Inflammatory macrophage treated with lipopolysaccharide for 4 hours (primary cell): ENCODE data around the gene HSFX4.
A peak's percentile ranks its signal among the peaks of the same experiment; 100 is the strongest.
"Not testable (repeated sequence)": the region's sequence is repeated elsewhere in the genome, so short reads cannot be mapped to it uniquely, and the experiment has no call there.

Experiments used
- DNase-seq: peaks from one replicate; pipeline ENCODE4 v3.0.0-alpha.2; 2020

The HSFX4 gene

DNA sequence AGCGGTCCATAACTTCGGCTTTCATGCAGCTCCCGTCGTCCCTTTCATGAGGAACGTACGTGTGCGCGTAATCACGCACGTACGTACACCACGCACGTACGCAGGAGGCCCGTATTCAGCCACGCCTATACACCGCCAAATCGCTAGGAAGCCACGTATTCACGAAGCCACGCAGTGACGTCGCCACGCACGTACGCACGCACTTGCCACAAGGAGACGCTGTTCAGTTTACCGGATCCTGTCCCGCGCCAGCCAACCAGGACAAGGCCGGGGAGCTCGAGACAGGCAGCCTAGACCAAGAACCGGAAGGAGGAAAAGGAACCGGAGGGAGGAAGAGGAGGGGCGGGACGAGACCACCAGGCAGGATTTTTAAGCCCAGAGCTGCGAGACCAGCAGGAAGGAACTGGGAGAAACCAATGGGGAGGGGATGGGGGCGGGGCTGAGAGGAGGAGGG lies 9.1 kb downstream of the HSFX4 start, which contains the start of gene EOLA2:
EOLA2 (minus strand) TSS at position 65 of the 454 bp plus-strand sequence. CDS start 4,617 bp downstream, outside the sequence.
- peak; percentile 97 for DNase-seq

DNA sequence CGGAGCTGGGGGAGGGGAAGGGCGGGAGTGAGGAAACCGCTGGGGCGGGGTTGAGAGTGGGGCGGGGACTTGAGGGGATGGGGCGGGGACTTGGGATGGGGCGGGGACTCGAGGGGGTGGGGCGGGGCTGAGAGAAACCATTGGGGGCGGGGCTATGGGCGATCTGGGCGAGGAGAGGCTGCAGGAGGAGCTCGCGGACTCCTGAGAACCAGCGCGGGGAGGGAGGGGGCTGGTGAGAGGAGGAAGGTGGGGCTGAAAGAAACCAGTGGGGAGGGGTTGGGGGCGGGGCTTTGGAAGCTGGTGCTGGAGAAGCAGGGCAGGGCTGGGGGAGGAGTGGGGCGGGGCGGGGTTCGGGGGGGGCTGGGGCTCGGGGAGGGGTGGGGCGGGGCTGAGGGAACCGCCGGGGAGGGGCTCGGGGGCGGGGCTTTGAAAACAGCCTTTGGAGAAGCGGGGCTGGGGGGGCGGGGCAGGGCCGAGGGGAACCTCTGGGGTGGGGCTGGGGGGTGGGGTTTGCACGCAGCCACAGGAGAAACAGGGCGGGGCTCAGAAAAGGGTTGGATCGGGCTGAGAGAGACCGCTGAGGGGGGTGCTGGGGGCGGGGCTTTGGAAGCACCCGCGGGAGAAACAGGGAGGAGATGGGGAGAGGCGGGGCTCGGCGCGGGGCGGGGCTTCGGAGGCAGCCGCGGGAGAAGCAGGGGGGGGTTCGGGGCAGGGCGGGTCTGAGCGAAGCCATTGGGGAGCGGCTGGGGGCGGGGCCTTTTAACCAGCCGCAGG lies 9.7 kb downstream of the HSFX4 start:
- peak; percentile 89 for DNase-seq

DNA sequence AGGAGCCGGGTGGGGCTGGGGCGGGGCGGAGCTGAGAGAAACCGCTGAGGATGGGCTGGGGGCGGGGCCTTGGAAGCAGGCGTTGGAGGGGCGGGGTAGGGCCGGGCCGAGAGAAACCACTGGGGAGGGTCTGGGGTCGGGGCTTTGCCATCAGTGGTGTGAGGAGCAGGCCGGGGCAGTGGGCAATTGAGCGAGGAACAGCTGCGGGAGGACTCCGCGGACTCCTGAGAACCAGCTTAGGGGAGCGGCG lies 10.2 kb downstream of the HSFX4 start:
- no peak for DNase-seq

DNA sequence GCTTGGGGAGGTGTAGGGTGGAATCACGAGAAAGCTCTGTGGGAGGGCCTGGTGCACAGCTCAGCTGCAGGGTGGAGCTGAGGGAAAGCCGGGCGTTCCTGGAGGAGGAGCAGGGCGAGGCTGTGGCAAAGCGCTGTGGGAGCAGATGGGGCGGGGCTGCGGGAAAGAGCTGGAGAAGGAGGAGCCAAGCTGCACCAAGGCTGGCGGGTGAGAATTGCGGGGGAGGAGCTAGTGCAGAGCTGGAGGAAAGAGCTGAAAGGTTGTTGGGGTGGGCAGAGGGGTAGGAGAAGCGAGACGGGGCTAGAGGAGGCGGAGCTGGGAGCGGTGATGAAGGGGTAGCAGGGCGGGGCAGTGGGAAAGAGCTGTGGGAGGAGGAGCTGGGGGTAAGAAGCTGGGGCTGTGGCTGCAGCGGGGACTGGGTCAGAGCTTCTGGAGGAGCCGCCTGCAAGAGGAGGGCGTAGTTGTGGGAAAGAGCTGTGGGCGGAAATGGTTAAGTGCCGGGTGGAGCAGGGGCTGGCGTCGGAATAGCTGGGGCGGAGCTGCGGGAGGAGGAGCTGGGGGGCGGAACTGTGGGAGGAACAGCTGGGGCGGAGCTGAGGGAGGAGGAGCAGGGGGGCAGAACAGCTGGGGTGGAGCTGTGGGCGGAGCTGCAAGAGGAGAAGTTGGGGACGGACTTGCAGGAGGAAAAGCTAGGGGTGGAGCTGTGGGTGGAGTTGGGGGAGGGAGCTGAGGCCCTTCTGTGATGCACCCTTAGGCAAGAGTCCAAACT lies 10.7 kb downstream of the HSFX4 start:
- peak; percentile 94 for DNase-seq

DNA sequence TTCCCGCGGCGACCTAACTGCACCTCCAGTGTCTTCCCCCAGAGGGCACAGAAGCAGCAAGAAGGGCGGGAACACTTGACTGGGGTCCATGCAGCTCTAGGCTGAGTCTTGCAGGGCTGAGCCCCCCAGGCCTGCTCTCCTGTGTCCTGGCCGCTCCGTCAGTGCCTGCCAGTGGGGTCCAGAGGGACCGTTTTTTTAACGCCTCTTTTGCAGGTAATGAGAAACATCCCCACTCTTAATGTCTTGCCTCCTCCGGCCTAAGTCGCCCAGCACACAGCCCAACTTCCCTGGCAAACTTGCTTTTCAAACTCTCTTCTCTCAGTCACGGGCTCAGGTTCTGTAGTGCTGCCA lies 11.3 kb downstream of the HSFX4 start:
- not testable (repeated sequence) for DNase-seq

DNA sequence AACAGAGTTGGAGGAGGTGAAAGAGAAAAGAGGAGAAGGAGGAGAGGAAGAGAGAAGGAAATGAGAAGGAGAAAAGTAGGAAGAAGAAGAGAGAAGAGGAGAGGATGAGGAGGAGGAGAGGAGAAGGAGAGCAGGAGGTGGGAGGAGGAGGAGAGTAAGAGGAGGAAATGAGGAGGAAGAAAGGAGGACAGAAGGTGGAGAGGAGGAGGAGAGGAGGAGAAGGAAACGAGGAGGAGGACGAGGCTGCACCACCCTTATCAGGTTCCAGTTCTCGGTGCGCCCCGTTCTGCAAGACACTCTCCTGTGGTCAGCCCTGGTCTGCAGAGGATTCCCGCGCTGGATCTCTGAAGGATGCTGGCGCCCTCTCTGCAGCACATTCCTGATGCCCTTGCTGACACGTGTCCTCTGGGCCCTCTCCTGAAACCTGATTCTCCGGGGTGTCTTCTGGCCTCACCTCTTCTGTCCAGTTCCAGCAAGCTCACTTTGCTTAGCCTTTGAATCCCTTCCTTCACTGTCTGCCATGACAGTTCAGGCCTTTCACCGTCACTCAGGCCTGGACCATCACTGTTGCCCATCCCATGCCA lies 15.8 kb downstream of the HSFX4 start:
- DNase-seq, result not testable (repeated sequence)

DNA sequence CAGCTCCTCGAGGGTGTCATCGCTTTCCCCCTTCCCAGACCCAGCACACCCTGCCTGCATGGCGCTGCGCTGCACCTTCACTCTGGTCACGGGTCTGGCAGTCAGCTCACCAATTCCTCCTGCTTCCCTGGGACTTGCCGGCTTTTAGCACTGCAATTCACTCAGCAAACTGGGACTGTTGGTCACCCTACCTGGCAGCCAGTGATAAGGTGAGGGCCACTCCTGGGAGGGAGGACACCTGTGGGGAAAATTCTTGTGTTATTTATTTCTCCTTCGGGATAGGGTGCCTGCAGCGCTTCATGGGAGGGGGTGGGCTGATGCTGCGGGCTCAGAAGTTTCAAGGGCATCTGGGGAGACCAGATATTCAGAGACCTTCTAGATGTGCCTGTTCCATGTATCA lies 16.4 kb downstream of the HSFX4 start:
- not testable (repeated sequence) for DNase-seq

DNA sequence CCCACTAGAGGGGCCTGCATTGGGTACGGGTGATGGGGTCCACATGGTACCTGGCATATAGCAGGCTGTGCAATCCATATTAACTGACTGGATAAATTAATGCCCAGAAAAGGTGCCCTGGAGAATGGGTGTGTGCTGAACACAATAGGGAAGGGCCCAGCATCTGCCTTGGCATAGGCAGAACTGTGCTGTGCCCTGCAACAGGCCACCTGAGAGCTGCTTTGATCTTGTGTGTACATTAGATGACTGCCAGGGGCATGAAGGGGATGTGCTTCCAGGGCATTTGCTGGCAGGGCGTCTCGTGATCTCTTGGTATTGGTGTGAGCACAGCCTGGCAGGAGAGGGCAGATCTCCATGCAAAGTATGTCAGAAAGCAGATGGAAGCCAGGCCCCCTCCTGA lies 17.6 kb downstream of the HSFX4 start:
- not testable (repeated sequence) for DNase-seq

GRCh38 chrX:149948016-149948415 lies 18.6 kb downstream of the HSFX4 start:
- DNase-seq, result no peak

DNA sequence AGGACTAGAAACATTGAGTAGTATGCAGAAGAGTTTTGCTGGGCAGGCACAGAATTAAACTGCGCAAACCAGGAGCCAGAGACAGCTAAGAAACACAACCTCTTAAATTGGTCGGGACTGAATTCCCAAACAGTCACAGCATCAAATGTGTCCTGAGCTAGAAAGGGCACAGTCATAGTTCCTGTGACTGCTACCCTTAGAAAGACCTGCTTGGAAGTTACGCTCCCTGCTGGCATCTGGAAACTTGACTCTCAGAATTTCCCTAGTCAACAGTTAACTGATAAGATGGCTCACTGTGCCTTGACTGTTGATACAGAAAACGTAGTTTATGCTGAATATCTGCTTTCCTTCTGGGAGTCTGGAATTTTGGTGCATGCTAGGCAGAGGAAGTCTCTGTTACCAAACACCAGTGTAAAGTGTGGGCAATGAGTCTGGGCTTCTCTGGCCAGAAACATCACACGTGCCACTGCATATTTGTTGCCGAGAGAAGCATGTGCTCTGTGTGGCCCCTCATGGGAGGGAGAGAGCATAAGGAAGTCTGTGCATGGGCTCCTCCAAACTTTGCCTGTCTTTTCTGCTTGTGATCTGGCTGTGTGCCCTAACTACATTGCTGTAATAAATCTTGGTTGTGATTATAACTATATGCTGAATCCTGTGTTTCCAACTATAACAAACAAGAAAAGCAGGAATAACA lies 20.5 kb downstream of the HSFX4 start:
- no peak for DNase-seq

GRCh38 chrX:149950681-149951080 lies 21.3 kb downstream of the HSFX4 start:
- DNase-seq, result peak; percentile 30

GRCh38 chrX:149961572-149961971 lies 32.2 kb downstream of the HSFX4 start:
- DNase-seq, result no peak

DNA sequence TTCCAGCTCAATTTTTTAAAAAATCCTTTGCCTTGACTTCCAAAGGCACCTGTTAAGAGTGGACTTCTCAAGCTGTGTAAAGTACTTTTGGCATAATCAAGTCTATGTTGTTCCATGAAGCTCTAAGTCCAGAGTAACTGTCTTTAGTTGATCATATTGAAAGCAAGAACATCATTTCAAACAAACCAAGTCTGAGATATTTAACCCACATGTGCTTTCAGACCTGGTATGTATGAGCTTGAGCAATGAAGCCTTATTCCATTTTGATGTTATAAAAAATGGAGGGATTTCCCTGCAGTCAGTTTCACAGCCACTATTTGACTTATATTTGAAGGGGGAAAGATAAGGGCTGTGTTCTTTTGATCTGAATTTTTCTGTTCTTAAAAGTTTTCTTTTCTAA lies 32.6 kb downstream of the HSFX4 start:
- no peak for DNase-seq

DNA sequence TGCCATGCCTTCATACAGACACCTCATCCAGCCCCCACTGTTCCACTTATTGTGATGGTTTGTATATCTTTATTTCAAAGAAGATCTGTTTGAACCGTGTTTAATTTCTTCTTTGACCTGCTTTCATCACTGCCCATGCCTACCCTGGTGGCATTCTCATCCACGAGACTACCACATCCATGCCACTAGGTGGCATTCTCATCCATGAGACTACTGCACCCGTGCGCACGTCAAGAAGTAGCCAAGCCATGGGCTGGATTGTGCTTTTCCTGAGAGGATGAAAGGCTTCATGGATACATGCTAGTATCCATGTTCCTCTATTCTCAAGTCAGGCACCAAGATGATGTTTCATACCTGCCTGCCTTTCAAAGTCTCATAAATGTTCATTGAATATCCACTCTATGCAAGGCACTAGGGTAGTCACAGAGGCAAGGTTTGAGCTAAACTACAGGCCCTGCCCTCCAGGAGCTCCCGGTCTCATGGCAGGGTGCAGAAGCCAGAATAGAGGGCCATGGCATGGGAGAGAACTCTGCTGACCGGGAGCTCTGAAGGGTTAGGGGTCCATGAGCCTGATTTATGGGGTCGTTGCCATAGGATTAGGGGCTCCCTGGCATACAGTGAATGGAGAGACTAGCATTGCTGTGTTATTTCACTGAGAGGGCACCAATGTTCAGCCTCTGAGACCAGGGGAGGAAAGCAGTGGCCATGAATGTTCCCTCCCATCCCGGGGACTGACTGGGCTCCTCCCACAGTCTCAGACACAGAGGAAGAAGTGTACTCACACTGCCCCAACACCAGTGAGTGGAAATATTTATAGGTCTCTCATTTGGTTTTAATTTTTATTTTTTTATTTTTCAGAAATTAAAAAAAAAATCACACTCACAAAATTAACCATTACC lies 33.7 kb downstream of the HSFX4 start:
- DNase-seq, result peak; percentile 43

DNA sequence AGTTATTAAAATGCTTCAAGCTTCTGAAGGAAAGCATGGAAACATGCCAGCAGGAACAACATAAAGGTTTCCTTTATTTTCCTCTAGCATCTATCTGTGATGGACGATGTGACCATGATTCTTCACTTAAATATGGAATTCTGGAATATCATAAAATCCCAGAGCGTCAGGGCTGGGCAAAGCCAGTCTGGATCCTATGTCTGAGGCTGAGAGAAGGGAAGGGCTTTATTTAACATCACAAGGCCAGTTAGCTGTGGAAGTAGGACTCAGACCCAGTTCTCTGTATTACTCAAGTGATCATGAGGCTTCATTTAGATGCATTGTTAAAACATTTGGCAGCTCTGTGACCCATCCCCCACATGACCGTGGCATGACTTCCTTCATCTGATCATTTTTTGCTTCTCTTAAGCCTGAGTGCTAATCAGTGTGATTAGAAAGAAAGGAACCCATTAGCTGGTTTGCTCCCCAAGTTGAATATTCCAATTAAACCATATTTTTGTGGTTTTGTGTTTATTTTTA lies 49.8 kb downstream of the HSFX4 start:
- DNase-seq, result peak; percentile 53
